HG03025 (cell line): ENCODE results near the gene MASP1.

ENCODE experiments used
- ATAC-seq: cut with Tn5 transposase; IDR thresholded peaks from one replicate; pipeline ENCODE4 v1.9.1; 2021; ENCODE audit warnings: mild to moderate bottlenecking, moderate library complexity; ENCODE audit not compliant: unreplicated experiment, low FRiP score

Gene MASP1

DNA sequence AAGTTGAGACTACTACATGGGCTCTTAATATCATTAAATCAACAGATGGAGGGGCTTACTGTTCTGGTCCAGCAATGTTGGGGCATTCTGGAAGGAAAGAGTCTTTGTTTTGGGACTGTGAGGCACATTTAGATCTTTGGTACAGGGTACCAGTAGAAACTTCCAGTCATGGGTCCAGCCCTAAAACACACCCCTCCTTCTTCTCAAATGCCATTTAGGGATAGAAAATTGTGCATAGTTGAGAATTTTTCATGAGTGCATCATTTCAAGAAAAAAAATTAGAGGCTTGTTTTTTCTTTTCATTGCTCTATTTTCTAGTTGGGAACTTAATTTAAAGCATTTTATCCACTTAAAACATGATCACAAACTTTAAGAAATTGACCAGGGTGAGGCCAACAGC lies 98.4 kb downstream of the MASP1 start:
- no peak for ATAC-seq

DNA sequence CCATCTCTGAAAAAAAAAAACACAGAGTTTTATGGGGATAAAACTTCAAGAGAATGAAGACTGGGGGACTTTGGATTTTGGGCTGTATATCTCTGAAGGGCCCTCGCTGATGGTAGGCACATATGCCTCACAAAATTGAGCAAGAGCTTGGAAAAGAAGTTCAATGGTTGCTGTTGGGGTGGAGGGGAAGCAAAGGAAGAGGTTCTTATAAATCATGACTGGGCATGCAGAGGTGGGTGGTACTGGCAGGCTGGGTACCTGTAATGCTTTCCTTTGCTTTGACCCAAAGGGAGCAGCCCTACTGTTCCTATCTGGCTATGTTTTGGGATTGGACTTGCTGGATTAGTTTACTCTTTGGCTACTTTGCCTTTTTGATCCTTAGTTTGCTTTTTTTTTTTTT lies 100.3 kb downstream of the MASP1 start:
- no peak for ATAC-seq

- no peak for ATAC-seq
Measured at GRCh38 chr3:187188931-187189330, 102.6 kb downstream of the MASP1 start.

- no peak for ATAC-seq
Measured at GRCh38 chr3:187186801-187187421, 104.6 kb downstream of the MASP1 start.

DNA sequence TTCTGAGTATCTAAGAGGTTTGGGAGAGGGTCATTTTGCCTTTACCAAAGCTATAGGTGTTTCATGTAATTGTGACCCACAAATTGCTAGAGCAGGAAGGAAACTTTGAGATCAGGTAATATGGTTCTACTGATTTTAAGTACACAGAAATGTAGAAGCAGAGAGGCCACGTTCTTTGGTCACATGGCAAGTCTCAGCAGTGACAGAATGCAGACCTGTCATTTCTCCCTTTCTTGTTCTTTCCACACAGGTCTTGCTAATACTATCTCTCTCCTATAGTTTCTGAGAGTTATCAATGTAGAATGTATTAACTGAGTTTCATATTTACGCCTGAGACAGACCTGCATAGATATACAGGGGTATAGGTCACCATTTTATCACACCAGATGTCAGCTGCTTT lies 105.2 kb downstream of the MASP1 start:
- no peak for ATAC-seq

GRCh38 chr3:187185759-187186158 lies 105.8 kb downstream of the MASP1 start:
- no peak for ATAC-seq
